GM21619 (cell line): ENCODE data around the gene ASB10.

Experiments
- ATAC-seq: cut with Tn5 transposase; IDR thresholded peaks from one replicate; pipeline ENCODE4 v1.9.1; 2021; ENCODE audit not compliant: unreplicated experiment

Gene ASB10

DNA sequence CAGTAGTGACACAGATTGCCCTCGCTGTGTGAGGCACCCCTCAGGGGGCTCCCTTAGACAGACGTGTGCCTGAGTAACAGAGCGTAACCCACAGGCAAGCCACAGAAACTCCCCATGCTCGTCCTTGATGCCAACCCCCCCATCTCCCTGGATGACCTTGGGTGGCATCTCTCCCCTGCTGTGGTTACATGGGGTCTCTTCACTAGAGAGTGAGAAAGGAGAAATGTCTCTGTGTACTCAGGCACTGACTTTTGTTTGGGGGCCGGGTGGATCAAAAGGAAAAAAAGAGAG lies 1.1 kb upstream of the ASB10 start:
- ATAC-seq = no peak

DNA sequence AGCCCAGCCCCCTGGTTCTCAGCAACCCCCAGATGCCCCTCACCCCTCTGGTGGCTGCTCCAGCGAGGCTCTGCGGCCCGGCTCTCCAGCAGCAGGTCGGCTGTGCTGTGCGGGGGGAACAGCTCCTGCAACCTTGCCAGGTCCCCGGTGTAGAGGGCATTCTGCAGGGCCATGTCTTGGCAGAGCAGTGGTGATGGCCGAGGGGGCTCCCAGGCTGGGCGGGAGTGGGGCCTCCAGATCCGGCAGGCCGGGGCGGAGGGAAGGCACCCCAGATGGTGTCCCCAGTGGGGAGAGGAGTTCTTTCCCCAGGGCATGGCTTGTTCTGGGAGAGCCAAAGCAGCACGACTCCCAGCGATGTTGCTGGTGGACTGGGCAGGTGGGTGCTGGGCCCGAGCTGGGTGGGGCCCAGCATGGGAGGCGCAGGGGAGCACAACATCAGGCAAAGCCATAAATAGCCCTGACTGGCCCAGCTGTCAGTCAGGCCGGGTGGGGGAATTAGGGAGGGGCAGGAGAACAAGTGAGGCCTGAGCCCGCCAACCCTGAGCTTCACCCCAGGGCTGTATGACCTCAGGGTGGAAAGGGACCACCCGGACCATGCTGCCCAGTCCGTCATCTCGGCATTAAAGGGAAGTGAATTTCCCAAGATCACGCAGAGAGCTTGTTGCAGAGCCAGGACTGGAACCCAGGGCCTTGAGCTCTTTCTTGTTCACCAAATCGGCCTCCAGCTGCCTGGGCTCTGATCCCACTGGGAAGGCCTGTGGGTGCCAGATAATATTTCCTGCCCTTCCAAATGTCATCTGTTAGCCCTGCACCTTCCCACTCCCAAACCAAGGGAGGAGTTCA lies 580 bp upstream of the ASB10 start:
- no peak for ATAC-seq

DNA sequence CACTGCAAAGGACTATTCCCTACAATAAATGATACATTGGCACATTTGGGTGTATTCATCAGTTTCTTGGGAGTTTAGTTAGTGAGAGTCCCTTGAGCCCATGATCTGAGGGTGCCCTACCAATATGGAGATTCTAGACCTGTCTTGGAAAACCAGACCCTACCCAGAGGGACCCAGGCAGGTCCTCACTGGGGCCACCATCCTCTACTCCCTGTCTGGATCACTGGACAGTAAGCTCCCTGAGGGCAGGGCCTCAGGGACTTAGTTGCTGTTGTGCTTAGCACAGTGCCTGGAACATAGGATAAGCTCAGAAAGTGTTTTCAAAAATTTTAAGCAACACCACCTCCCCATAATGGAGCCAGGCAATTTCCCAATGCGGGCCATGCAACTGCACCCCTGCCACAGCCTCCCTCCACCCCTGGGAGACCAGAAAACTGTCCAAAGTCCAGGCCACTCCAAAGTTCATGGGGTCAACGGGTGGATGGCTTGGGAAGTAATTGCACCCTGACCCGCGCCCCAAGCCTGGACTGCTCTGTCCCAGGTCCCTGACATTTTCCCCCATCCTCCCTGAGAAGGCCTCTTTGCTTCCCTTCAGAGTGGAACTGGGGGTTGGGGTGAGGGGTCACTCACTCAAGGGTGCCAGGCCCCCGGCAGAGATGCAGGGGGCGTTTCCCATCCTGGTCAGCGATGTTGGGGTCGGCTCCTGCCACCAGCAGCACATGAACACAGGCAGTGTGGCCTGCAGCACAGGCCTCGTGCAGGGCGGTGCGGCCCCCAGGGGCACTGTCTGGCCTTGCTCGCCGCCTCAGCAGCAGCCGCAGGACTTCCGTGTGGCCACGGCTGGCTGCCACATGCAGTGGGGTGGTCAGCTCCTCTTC lies 1.0 kb downstream of the ASB10 start:
- ATAC-seq = no peak

DNA sequence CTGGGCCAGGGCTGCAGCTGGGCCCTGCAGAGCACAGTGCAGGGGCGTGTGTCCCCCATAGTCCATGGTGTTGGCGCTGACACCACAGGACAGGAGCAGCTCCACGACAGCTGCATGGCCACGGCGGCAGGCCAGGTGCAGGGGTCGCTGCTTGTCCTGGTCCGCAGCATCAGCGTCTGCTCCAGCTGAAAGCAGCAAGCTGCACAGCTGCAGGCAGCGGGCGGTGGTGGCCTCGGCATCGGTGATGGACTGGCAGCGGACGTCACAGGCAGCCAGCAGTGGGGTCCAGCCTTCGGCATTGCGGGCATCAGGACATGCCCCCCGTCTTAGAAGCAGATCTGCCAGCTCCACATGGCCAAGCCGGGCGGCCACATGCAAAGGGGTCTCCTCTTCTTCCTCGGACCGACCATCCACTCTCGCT lies 6.0 kb downstream of the ASB10 start:
- no peak for ATAC-seq

DNA sequence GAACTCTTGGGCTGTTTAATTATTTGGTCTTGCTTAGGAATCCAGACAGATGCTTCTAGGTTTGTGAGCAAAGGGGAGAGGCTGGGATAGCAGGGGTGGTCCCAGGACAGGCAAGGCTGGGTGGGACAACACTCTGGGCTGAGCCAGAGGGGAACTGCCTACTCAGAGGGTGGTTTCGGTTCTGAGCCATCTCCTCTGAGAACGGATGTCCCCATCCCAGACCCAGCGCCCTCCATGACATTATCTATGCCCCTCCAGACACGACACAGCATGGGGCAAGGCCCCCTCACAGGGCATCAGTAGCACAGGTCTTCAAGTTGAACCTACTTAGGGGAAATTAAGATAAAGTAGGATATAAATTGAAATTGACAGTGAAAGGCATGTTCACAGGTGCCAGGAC lies 7.1 kb downstream of the ASB10 start:
- ATAC-seq = no peak

DNA sequence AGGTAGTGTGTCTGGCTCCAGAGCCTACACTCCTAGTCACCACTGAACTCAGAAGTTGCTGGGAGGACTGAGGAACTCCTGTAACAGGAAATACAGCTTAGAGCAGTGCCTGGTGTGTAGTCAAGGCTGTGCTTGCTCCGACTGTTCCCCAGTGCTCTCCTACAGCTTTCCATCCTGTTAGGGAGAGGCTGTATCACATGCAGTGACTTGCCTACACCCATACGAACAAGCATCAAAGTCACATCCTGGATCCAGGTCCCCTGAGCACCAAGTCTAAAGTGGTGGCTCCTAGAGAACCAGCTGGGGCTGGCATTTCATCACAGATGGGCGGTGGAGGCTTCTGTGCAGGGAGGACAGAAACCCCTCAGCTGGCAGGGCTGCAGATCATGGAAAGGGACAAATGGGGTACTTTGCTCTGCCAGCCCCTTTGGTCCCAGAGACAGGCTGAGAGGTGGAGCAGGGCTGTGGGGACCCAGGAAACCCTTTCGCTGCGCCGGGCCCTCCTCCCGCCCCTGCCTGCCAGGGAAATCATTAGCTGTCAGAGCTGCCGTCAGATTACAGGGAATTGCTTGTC lies 7.7 kb downstream of the ASB10 start:
- ATAC-seq = no peak

DNA sequence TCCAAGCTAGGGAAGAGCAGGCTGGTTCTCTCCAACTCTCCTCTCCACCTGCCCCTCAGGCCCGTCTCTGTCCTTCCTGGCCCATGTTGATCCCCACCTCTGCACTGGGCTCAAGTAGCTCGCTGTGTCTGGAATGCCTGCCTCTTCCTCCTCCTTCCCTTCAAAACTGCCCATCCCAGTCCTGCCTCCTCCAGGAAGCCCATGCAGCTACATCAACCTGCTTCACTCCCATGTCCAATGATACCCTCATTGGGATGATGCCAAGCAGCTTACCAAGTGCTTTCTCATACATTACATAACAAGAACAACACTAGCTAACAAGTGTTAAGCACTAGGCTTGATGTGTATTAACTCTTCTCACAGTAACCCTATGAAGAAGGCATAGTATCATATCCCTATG lies 8.2 kb downstream of the ASB10 start:
- no peak for ATAC-seq

DNA sequence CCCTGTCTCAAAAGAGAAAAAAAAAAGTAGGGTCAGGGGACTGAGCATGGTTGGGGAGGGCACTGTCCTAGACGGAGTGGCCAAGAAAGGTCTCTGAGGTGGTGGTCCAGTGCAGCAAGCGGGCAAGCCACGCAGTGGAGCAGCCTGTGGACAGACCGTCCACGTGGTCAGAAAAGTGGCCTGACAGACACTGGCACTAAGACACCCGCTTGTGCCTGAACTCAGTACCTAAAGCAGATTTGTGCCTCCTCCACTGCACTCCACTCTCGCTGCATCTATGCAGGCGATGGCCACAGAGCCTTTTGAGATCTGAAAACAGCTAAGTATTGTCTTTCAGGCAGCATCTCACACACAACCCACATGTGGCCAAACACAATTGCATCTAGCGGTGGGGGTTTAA lies 8.8 kb downstream of the ASB10 start:
- no peak for ATAC-seq

DNA sequence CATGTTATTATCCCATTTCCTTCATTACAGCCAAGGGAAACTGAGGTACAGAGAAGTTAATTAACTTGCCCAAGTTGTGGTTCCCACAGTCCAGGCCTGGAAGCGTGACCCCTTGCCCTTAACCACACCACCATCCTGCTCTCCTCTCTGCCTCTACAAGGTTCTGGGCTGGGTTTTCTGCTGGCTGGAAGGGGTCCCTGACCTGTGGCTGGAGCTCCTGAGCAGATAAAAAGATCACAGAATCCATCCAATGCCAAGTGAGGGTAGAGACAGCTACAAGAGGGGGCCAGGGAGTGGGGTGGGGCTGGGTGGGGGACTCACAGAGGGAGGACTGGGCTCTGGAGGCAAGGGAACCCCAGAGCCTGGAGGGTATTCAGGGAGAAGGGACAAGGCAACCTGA lies 9.7 kb downstream of the ASB10 start:
- no peak for ATAC-seq

DNA sequence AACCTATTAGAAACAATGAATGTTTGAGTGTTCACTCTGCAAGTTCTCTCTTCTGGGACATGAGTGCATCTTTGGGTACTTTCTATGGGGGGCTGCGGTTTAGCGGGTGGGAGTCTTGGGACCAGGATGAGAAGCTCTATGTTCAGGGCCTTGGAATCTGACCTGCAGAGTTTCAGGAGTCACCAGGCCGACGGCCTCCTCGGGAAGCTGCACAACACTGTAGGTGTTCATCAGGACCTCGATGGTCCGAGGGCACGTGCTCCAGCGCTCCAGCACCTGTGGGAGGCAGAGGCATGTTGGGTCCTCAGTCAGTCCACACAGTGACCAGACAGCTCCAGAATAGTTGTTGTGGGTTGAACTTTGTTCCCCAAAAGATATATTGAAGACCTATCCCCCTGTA lies 10.6 kb downstream of the ASB10 start:
- no peak for ATAC-seq

DNA sequence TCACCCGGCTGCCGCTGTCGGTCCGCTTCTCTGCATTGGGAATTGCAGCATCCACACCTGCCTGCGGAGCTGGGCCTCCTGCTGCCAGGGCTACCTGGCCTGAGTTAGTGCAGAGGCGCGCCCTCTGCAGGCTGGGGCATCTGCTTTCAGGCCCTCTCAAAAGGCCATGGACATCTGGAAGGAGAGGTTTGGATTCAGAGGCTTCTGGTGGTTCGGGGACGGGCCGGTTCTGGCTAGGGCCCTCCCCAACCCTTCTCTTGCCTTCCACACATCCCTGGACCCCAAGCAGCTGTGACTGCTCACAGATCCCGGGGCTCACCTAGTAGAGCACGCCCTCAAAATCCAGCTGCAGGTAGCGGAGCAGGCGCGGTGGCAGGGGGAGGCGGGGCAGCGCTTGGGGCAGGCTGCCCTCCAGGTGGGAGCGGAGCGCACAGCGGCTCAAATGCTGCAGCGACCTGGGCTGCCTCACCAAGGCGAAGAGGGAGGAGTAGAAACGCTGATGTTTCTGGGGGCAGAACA lies 11.2 kb downstream of the ASB10 start:
- no peak for ATAC-seq

DNA sequence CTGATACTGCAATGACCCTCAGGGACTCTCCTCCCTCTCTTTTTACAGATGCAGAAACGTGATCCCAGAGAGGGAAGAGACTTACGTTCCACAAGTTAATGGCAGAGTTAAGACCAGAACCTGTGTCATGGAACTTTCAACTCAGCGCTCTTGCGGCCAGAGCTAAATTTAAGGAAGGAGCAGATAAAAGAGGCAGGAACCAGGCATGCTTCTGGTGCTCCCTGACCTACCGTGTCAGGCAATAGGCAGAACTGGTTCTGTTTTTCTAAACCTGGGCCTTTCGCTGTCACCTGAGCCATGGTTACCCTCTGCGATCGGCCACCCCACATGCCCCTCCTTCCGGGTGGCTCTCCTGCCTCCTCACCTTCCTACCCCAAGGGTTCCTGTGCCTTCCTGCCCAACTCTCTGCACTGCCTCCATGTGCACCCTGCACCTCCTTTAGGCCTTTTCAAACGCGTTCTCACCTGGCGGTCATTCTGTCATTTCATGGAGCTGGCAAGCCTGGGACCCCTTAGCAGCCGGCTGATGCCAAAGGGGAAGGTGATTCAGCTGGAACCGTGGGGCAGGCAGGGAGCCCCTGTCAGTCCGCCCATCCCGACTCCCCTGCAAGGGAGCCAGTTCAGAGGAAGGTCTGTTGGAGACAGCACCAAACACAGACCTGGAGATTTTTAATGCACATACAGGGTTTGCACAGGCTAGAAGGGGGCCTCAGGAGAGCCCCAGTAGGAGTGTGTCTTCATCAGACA lies 11.8 kb downstream of the ASB10 start:
- ATAC-seq = no peak

DNA sequence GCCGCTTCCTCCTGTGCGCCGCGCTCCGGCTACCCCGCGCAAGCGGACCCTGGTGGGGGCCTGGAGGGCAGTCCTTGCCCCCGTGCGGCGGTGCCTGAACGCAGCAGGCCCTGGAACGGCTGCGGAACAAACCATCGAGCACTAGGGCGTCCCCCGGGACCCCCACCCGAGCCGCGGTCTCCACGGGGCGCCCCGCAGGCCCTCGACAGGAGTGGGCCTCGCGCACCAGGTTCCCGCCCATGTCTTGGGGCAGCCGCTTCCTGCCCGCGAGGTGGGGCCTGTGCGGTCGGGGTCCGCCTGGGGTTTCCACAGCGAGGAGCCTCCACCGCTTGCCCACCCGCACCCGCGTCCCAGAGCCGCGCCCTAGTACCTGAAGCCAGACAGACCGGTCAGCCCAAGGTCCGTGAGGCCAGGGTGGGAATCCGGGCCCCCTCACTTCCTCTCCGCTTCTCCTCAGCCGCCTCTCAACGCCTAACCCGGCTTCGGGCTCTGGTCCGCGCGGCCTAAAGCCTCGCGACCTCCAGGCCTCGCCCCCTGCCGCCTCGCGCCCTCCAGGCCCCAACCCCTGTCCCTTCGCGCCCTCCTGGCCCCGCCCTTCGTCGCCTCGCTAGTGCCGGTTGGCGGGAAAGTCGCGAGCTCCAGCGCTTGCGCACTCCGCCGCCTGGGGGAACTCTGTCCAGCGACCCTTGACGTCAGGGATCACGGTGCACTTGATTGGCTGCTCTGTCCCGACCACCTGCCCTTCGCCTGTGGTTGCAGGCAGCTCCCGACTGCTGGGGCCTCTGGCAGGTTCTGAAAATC lies 12.6 kb downstream of the ASB10 start:
- no peak for ATAC-seq

DNA sequence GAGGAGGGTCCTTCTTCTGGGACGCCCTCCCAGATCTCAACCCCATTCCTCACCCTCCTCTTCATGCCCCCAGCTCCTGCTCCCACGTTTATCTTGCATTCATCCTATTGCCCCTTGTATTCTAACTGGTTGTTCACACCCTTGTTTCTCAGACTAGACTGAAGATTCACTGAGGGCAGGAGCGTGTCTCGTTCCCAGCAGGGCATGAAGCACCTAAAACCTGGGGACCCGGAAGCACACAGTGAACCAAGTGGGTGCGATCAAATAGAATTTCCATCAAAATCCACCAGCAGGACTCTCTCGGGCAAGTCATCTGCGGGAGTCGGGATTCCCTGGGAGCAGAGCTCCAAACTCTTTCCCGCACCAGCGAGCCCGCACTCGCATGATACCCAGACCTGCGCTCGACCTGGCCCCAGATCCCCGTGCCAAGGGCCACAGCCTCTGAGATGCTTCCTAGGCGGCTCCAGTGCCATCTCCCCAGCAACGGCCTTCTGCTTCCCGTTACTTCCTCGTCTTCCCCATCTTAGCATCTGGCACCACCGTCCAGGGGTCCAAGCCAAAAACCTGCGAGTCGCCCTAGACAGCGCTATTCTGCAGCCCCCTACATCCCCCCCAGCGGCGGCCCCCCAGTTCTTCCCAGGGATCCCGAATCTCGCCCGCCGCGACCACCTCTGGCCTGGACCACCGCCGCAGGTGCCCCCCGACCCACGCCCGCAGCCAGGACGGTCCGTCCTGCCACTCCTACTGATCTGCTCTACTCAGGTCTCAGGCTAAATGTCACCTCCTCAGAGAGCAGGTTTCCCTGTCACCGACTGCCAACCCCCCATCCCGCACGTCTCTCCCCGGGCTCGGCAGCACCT lies 13.4 kb downstream of the ASB10 start:
- ATAC-seq = no peak

DNA sequence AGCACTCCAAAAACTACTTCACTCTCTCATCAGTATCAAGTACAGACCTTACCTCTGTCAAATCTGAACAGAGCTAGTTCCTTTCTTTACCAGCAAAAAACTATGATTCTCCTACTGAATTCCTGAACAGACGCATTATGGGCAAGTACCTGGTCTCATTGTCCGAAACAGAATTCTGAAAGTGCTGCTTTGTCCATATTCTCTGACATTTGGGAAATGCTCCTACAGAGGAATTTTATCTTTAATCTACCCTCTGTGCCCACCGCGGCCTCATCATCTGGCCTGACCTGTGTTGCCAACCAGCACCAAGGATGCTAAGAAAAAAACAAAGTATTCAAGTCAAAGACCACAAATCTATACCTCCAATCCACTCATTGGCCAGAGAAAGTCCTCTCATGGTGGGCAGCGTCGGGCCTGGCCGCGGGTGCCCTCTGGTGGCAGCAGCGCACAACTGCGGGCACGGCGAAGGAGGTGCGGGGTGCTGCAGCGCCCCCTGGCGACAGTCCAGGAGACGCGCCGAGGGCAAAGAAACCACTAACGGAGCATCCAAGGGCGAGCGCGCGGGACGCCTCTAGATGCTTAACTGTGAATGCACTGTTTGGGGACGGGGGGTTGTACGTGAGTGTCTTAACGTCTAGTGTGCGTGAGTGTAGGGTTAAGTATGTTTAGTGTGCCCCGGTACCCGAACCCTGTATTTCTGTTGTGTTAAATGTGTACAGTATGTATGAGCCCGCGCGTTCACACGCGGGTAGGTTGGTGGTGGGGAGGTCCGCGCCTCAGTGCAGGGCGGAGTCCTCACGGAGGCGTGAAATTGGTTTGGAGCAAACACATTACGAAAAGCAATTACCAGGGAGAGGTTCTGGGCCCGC lies 14.5 kb downstream of the ASB10 start:
- peak; percentile 66 for ATAC-seq

DNA sequence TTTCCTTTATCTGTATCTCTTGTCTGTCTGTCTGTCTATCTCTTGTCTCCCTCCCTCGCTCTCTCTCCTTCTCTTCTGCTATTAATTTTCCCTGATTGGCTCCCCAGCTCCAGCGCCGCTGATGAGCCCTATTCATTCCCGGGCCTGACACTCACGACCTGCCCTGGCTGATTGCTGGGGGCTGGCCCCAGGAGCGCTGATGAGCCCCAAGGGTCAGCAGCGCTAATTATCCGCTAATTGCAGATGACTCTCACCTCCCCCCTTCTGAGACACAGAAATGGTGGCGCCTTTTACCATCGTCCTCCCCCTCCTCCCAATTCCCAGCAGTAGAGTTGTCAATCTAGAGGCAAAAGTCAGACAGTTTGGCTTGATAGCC lies 18.3 kb downstream of the ASB10 start:
- ATAC-seq = no peak

DNA sequence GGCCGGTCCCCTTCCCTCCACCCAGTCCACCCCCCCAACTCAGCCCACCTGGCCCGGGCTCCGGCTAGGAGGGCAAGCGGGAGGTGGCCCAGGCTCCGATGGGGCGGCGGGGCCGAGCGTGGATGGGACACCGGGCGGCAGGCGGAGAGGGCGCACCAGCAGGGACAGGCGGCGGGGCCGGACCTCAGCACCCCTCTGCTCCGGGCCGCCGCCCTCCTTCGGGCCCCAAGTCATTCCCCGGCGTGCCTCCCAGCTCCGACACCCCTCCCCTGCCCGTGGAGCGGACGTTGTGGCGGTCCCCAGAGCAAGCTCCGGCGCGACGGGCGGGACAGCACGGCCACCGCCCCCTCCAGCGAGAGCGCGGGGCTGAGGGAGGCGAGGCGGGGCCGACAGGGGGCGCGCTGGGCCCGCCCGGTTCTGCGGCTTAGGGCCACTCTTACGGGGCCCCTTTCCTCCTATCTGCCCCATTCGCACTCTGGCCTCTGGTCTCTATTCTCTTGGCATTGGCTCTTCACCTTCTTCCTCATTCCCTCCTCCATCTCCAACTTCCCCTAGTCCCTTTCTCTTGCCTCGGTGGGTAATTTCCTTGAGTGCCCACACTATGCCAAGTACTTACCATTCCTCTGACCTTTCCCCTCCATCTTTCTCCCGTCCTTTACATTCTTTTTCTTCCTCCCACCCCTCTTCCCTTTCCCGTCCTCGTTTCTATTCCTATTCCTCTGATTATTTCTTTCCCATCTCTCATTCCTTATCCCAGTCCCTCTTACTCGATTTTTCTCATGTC lies 18.9 kb downstream of the ASB10 start:
- ATAC-seq = peak; percentile 50
